HEK293 (cell line): ENCODE results near the gene MITF.

Experiments used
- CTCF ChIA-PET: fragments of 350-600 bp; formaldehyde crosslinking; extraction: SDS; loops from one replicate; lab custom pipeline; 2021; ENCODE audit warnings: antibody characterized with exemption; lab: Yijun Ruan, JAX
- POLR2A ChIA-PET: fragments of 300-600 bp; formaldehyde crosslinking; extraction: SDS; loops from one replicate; lab custom pipeline; 2020; ENCODE audit warnings: antibody characterized with exemption, inconsistent platforms; lab: Yijun Ruan, JAX
- H3K27ac ChIP-seq: fragments of 200-500 bp; sonication (Bioruptor generic); 2 replicates; pipeline ENCODE4 v1.5.1; 2014; ENCODE audit warnings: low read depth, low read length, control low read depth, inconsistent platforms; ENCODE audit errors: extremely low read depth
- H3K36me3 ChIP-seq, 2 experiments: fragments of 200-500 bp in 1 of 2; sonication (Bioruptor generic) in 1 of 2; 1 replicate in 1 of 2; 2 replicates in 1 of 2; pipeline ENCODE4 v1.5.1; 2014 to 2017; ENCODE audit warnings: inconsistent platforms in 2 of 2, low read length in 2 of 2; ENCODE audit not compliant: control insufficient read depth in 2 of 2, insufficient read depth in 1 of 2
- H3K4me1 ChIP-seq: fragments of 200-500 bp; sonication (Bioruptor generic); 2 replicates; pipeline ENCODE4 v1.5.1; 2014; ENCODE audit warnings: mild to moderate bottlenecking, low read length, inconsistent platforms; ENCODE audit not compliant: control insufficient read depth, insufficient read depth
- H3K4me3 ChIP-seq: 2 replicates; pipeline ENCODE4 v1.5.1; 2011; ENCODE audit warnings: low read depth, mild to moderate bottlenecking, control low read depth, low read length, moderate library complexity
- H3K9me3 ChIP-seq: fragments of 200-500 bp; sonication (Bioruptor generic); 2 replicates; pipeline ENCODE4 v1.5.1; 2014; ENCODE audit warnings: low read depth, low read length, inconsistent platforms; ENCODE audit not compliant: control insufficient read depth, insufficient read depth
- PRDM4 ChIP-seq: fragments of 450-650 bp; formaldehyde crosslinking; IDR thresholded peaks from 2 replicates; pipeline ENCODE4 v1.5.1; 2017; ENCODE audit warnings: missing biosample characterization, missing genetic modification characterization
- PRDM6 ChIP-seq: fragments of 450-650 bp; formaldehyde crosslinking; IDR thresholded peaks from 2 replicates; pipeline ENCODE4 v1.5.1; 2017; ENCODE audit warnings: missing biosample characterization, missing genetic modification characterization
- SP3 ChIP-seq: fragments of 450-650 bp; formaldehyde crosslinking; IDR thresholded peaks from 2 replicates; pipeline ENCODE4 v1.5.1; 2016; ENCODE audit warnings: missing biosample characterization, missing genetic modification characterization
- SP7 ChIP-seq: fragments of 450-650 bp; formaldehyde crosslinking; IDR thresholded peaks from 2 replicates; pipeline ENCODE4 v1.5.1; 2016; ENCODE audit warnings: missing biosample characterization, missing genetic modification characterization
- ZBTB10 ChIP-seq: fragments of 450-650 bp; formaldehyde crosslinking; IDR thresholded peaks from 2 replicates; pipeline ENCODE4 v1.5.1; 2016; ENCODE audit warnings: missing biosample characterization, missing genetic modification characterization
- ZBTB6 ChIP-seq: fragments of 450-650 bp; formaldehyde crosslinking; IDR thresholded peaks from 2 replicates; pipeline ENCODE4 v1.5.1; 2017; ENCODE audit warnings: missing biosample characterization, missing genetic modification characterization
- ZFP69B ChIP-seq: fragments of 450-650 bp; formaldehyde crosslinking; IDR thresholded peaks from 2 replicates; pipeline ENCODE4 v1.5.1; 2016; ENCODE audit warnings: missing biosample characterization, missing genetic modification characterization
- ZNF140 ChIP-seq: fragments of 450-650 bp; formaldehyde crosslinking; IDR thresholded peaks from 2 replicates; pipeline ENCODE4 v1.5.1; 2016; ENCODE audit warnings: missing biosample characterization, missing genetic modification characterization
- ZNF580 ChIP-seq: fragments of 450-650 bp; formaldehyde crosslinking; IDR thresholded peaks from 2 replicates; pipeline ENCODE4 v1.5.1; 2016; ENCODE audit warnings: missing biosample characterization, missing genetic modification characterization
- ZNF623 ChIP-seq: fragments of 450-650 bp; formaldehyde crosslinking; IDR thresholded peaks from 2 replicates; pipeline ENCODE4 v1.5.1; 2016; ENCODE audit warnings: missing biosample characterization, missing genetic modification characterization
- ZNF692 ChIP-seq: fragments of 450-650 bp; formaldehyde crosslinking; IDR thresholded peaks from 2 replicates; pipeline ENCODE4 v1.5.1; 2016; ENCODE audit warnings: missing biosample characterization, missing genetic modification characterization

Gene MITF

GRCh38 chr3:69770976-69771634 is 31.8 kb downstream of the MITF start (continued):
- no peak for TF ChIP-seq ZBTB10

GRCh38 chr3:69772152-69772867 is 33.0 kb downstream of the MITF start:
- CTCF ChIA-PET, result no interaction called here
- no peak for TF ChIP-seq ZNF692 (tag by site-specific recombination)
- no peak for TF ChIP-seq ZBTB6 (tag by site-specific recombination)
- no peak for TF ChIP-seq ZNF623 (tag by site-specific recombination)
- no peak for TF ChIP-seq SP7 (tag by site-specific recombination)
- no peak for TF ChIP-seq ZNF580 (tag by site-specific recombination)
- no peak for TF ChIP-seq SP3 (tag by site-specific recombination)
- TF ChIP-seq PRDM6 (tag by site-specific recombination), result no peak
- POLR2A ChIA-PET, result no interaction called here
- no peak overlapping the region for H3K4me3 ChIP-seq
- no peaks in the 10 kb centered on the region for H3K9me3 ChIP-seq
- H3K4me1 ChIP-seq, result no peaks in the 10 kb centered on the region
- no peaks in the 10 kb centered on the region for H3K36me3 ChIP-seq
- H3K27ac ChIP-seq, result no peak overlapping the region

- H3K36me3 ChIP-seq, result no peaks in the 10 kb centered on the region
- H3K4me1 ChIP-seq, result no peaks in the 10 kb centered on the region
- no peaks in the 10 kb centered on the region for H3K9me3 ChIP-seq
- TF ChIP-seq PRDM4 (tag by site-specific recombination) (no peak), ZFP69B (tag by site-specific recombination) (no peak), ZNF140 (tag by site-specific recombination) (peak; percentile 18; the same call in 1 of the 2 replicates)
- TF ChIP-seq, all 188 proteins: peak for 1
- Histone ChIP-seq H3K4me3 (no peak overlapping the region), H3K27ac (no peak overlapping the region)
- POLR2A ChIA-PET, result no interaction called here
- CTCF ChIA-PET, result no interaction called here
These were observed 34.8 kb downstream of the MITF start for GRCh38 chr3:69774029-69774428.
